Measurements from ENCODE around the gene CIDEB. TPM values are rescaled to one million over a fixed set of nuclear protein-coding genes. Genes with fewer than 3 reads are reported as not detected.
A peak's percentile ranks its signal among the peaks of the same experiment; 100 is the strongest.

The CIDEB gene
- total and polyA plus RNA-seq, 9 of the 15 experiments (the other 6 are each of a cell fraction or from before 2014, with no cell fraction given), result 0.03 to 0.35 (median 0.09) TPM; not detected in 3

GRCh38 chr14:24293525-24293924 lies 14.3 kb downstream of the CIDEB start (continued):
- TF ChIP-seq CREB3L1 (IDR thresholded peaks at IDR 0.05; ENCODE audit: borderline replicate concordance, low read depth) (no peak), HNRNPUL1 (IDR thresholded peaks at IDR 0.05; ENCODE audit: low read length) (no peak)

- peaks cover 3% of the 10 kb centered on the region for H3K9me1 ChIP-seq (ENCODE audit: control insufficient read depth, insufficient read depth, low read length)
- TF ChIP-seq ETV5 (CRISPR knock-in tag; IDR thresholded peaks at IDR 0.05; ENCODE audit: low read depth) (no peak), TCF15 (CRISPR knock-in tag; IDR thresholded peaks at IDR 0.05) (no peak), ZNF197 (CRISPR knock-in tag; IDR thresholded peaks at IDR 0.05; ENCODE audit: low read depth) (no peak), TFAM (CRISPR knock-in tag; conservative IDR thresholded peaks at IDR 0.05) (no peak), HDAC1 (IDR thresholded peaks at IDR 0.05) (no peak)
- H3K4me3 ChIP-seq, result no peak overlapping the region
- WGBS (ENCODE audit: insufficient coverage, low coverage, missing lambda C conversion rate), result 75% methylated on average over 9 of the region's 11 CpGs
- H3K27ac ChIP-seq (ENCODE audit: extremely low read depth, low read depth, low read length), result no peak overlapping the region
- ATAC-seq (no peak), FAIRE-seq (no peak), DNase-seq (ENCODE audit: extremely low read depth in 1 of 4, low spot score in 3 of 4) (no peak)
- intact Hi-C loops (cut with micrococcal nuclease) (no loop called here), in situ Hi-C loops (cut with MboI) (loop anchor here (10.0 kb wide), 1 partner anchor 277 kb away; no protein-coding TSS in a partner anchor)
- no peaks in the 10 kb centered on the region for H3K79me2 ChIP-seq (ENCODE audit: control insufficient read depth, insufficient read depth, low read length)
- H3K27me3 ChIP-seq (ENCODE audit: control insufficient read depth in 2 of 2, insufficient read depth in 2 of 2, low read length in 2 of 2), result no peaks in the 10 kb centered on the region
- H3K4me2 ChIP-seq (ENCODE audit: insufficient read depth, low read length), result no peak overlapping the region
- peaks cover 40% of the 10 kb centered on the region for H3K36me3 ChIP-seq (ENCODE audit: control insufficient read depth, insufficient read depth, low read length)
- POLR2A ChIA-PET, result interaction anchor here (0.6 to 1.0 kb wide), 3 partner anchors 26 to 50 kb away, joined by 3 to 4 read pairs (median 3); partner anchors contain the start of gene TINF2
- H3K9me3 ChIP-seq (replicated peaks; ENCODE audit: control insufficient read depth, insufficient read depth, low read depth, low read length), result no peaks in the 10 kb centered on the region
- CTCF ChIA-PET (ENCODE audit: low intra/inter-chr PET ratio), result no interaction called here
- H4K20me1 ChIP-seq (replicated peaks; ENCODE audit: control insufficient read depth, insufficient read depth, low read length), result no peaks in the 10 kb centered on the region
- no peak overlapping the region for H2AFZ ChIP-seq (ENCODE audit: low read depth, low read length)
- H3K9ac ChIP-seq (ENCODE audit: insufficient read depth in 1 of 2, low read depth in 2 of 2, low read length in 2 of 2), result peak overlapping the region in 1 of 2 experiments; percentile 50; a peak in 1 of 4 replicates
- BruUV-seq (replicated peaks), result no TSS peak
- H3K4me1 ChIP-seq (replicated peaks in 1 of 2; ENCODE audit: control insufficient read depth in 2 of 2, insufficient read depth in 2 of 2, low read length in 2 of 2), result peaks cover 0 to 6% of the 10 kb centered on the region in 2 experiments; a peak in 3 of 5 replicates
Observed at GRCh38 chr14:24292118-24292807, 15.5 kb downstream of the CIDEB start.

Data from K562 (cell line).